Mesothelial cell of epicardium (in vitro differentiated cells): ENCODE results near the gene CEP63. TPM values are rescaled to one million over a fixed set of nuclear protein-coding genes. Genes with fewer than 3 reads are reported as not detected.

Experiments
- DNase-seq, 2 experiments: peaks; one replicate each; pipeline ENCODE4 v3.0.0; 2021; ENCODE audit warnings: low spot score in 2 of 2; ENCODE audit not compliant: unreplicated experiment in 2 of 2
- H3K27ac Mint-ChIP-seq: 2 replicates; pipeline ENCODE4 v1.8.0; 2021; ENCODE audit warnings: mixed read lengths
- H3K27me3 Mint-ChIP-seq: 2 replicates; pipeline ENCODE4 v1.8.0; 2021; ENCODE audit warnings: low read depth, mixed read lengths
- H3K36me3 Mint-ChIP-seq: 2 replicates; pipeline ENCODE4 v1.8.0; 2021; ENCODE audit warnings: mixed read lengths
- H3K4me1 Mint-ChIP-seq: 2 replicates; pipeline ENCODE4 v1.8.0; 2021; ENCODE audit warnings: mixed read lengths
- H3K4me3 Mint-ChIP-seq: 2 replicates; pipeline ENCODE4 v1.8.0; 2021; ENCODE audit warnings: mild to moderate bottlenecking, moderate library complexity, mixed read lengths
- H3K9me3 Mint-ChIP-seq: 2 replicates; pipeline ENCODE4 v1.8.0; 2021; ENCODE audit warnings: mixed read lengths
- CTCF ChIP-seq: fragments of 200-600 bp; sonication (generic); IDR thresholded peaks from one replicate; pipeline ENCODE4 v1.5.0; 2021; ENCODE audit warnings: antibody characterized with exemption; ENCODE audit not compliant: unreplicated experiment
- total RNA-seq: library from RNA; stranded (reverse); gene quantifications from 3 replicates; pipeline ENCODE4 v1.2.1, GENCODE V29; 2021

The CEP63 gene
- total RNA-seq, 1 donor from 2014 or later = 22.5 TPM

GRCh38 chr3:134516905-134517304 lies 31.0 kb downstream of the CEP63 start:
- no peak for DNase-seq
- H3K4me3 Mint-ChIP-seq = no peak overlapping the region
- H3K4me1 Mint-ChIP-seq = no peaks in the 10 kb centered on the region
- peaks cover 14% of the 10 kb centered on the region for H3K9me3 Mint-ChIP-seq
- no peak for TF ChIP-seq CTCF
- H3K36me3 Mint-ChIP-seq = peaks cover 35% of the 10 kb centered on the region
- no peaks in the 10 kb centered on the region for H3K27me3 Mint-ChIP-seq
- H3K27ac Mint-ChIP-seq = no peak overlapping the region

- no peak overlapping the region for H3K27ac Mint-ChIP-seq
- DNase-seq = no peak
- H3K4me3 Mint-ChIP-seq = no peak overlapping the region
- TF ChIP-seq CTCF = no peak
- no peaks in the 10 kb centered on the region for H3K27me3 Mint-ChIP-seq
- H3K4me1 Mint-ChIP-seq = no peaks in the 10 kb centered on the region
- H3K36me3 Mint-ChIP-seq = peaks cover 43% of the 10 kb centered on the region
- peaks cover 23% of the 10 kb centered on the region for H3K9me3 Mint-ChIP-seq
These were observed 31.9 kb downstream of the CEP63 start for GRCh38 chr3:134517791-134518190.

GRCh38 chr3:134522541-134522940 lies 36.7 kb downstream of the CEP63 start:
- H3K4me1 Mint-ChIP-seq = no peaks in the 10 kb centered on the region
- no peak for DNase-seq
- no peak for TF ChIP-seq CTCF
- H3K27me3 Mint-ChIP-seq = no peaks in the 10 kb centered on the region
- H3K27ac Mint-ChIP-seq = no peak overlapping the region
- peaks cover 68% of the 10 kb centered on the region for H3K36me3 Mint-ChIP-seq
- no peak overlapping the region for H3K4me3 Mint-ChIP-seq
- H3K9me3 Mint-ChIP-seq = peaks cover 61% of the 10 kb centered on the region

- DNase-seq = no peak
- peaks cover 56% of the 10 kb centered on the region for H3K36me3 Mint-ChIP-seq
- TF ChIP-seq CTCF = no peak
- no peaks in the 10 kb centered on the region for H3K4me1 Mint-ChIP-seq
- H3K27me3 Mint-ChIP-seq = no peaks in the 10 kb centered on the region
- H3K9me3 Mint-ChIP-seq = peaks cover 55% of the 10 kb centered on the region
- H3K27ac Mint-ChIP-seq = no peak overlapping the region
- no peak overlapping the region for H3K4me3 Mint-ChIP-seq
These were observed 39.4 kb downstream of the CEP63 start for GRCh38 chr3:134525293-134525692.

GRCh38 chr3:134526319-134526718 lies 40.5 kb downstream of the CEP63 start:
- H3K4me1 Mint-ChIP-seq = no peaks in the 10 kb centered on the region
- H3K4me3 Mint-ChIP-seq = no peak overlapping the region
- H3K27me3 Mint-ChIP-seq = no peaks in the 10 kb centered on the region
- no peak for TF ChIP-seq CTCF
- H3K9me3 Mint-ChIP-seq = peaks cover 50% of the 10 kb centered on the region
- no peak for DNase-seq
- no peak overlapping the region for H3K27ac Mint-ChIP-seq
- peaks cover 49% of the 10 kb centered on the region for H3K36me3 Mint-ChIP-seq

GRCh38 chr3:134527037-134527436 lies 41.2 kb downstream of the CEP63 start:
- DNase-seq = no peak

More at GRCh38 chr3:134527037-134527436, 41.2 kb downstream of the CEP63 start:
- TF ChIP-seq CTCF = no peak
- no peak overlapping the region for H3K27ac Mint-ChIP-seq
- no peaks in the 10 kb centered on the region for H3K4me1 Mint-ChIP-seq
- no peaks in the 10 kb centered on the region for H3K27me3 Mint-ChIP-seq
- H3K36me3 Mint-ChIP-seq = peaks cover 43% of the 10 kb centered on the region
- no peak overlapping the region for H3K4me3 Mint-ChIP-seq
- peaks cover 46% of the 10 kb centered on the region for H3K9me3 Mint-ChIP-seq
